Psoas muscle (tissue), 8 donors: ENCODE measurements around the gene USF2. TPM values are rescaled to one million over a fixed set of nuclear protein-coding genes. Genes with fewer than 3 reads are reported as not detected.

Source experiments
- ATAC-seq, 4 donors: fragments of 200-7000 bp; cut with Tn5 transposase; one replicate each; pipeline ENCODE4 v1.9.1; 2020; ENCODE audit warnings: moderate library complexity in 3 of 4, mild to moderate bottlenecking in 2 of 4
- DNase-seq, 2 donors: peaks; one replicate each; pipeline ENCODE4 v3.0.0-alpha.2; 2020
- H3K27ac ChIP-seq: fragments of 200-600 bp; one replicate; pipeline ENCODE4 v1.8.0; 2022
- H3K27me3 ChIP-seq, 3 donors: fragments of 200-600 bp in 1 of 3; one replicate each; pipeline versions ENCODE4 v1.6.1 to v1.8.0; 2013 to 2022; ENCODE audit warnings: low read length in 2 of 3, mild to moderate bottlenecking in 2 of 3, moderate library complexity in 1 of 3; ENCODE audit not compliant: insufficient read depth in 3 of 3
- H3K36me3 ChIP-seq, 2 donors: fragments of 200-600 bp in 1 of 2; one replicate each; pipeline versions ENCODE4 v1.6.1 to v1.8.0; 2013 to 2022; ENCODE audit warnings: low read depth in 1 of 2, mild to moderate bottlenecking in 1 of 2, moderate library complexity in 1 of 2; ENCODE audit not compliant: insufficient read depth in 1 of 2
- H3K4me1 ChIP-seq: fragments of 200-600 bp; one replicate; pipeline ENCODE4 v1.8.0; 2022
- H3K4me3 ChIP-seq: fragments of 200-600 bp; one replicate; pipeline ENCODE4 v1.8.0; 2022; ENCODE audit warnings: mild to moderate bottlenecking
- H3K9me3 ChIP-seq: fragments of 200-600 bp; one replicate; pipeline ENCODE4 v1.8.0; 2022
- CTCF ChIP-seq: fragments of 200-600 bp; IDR thresholded peaks from one replicate; pipeline ENCODE4 v1.8.0; 2022; ENCODE audit warnings: antibody characterized with exemption
- WGBS, 3 donors: extraction: QIAGEN DNeasy Blood & Tissue Kit; methylation state at CpG; one replicate each; pipeline versions ENCODE4 v1.1.6 to v1.1.7; 2013; 5-methylcytosine and 5-hydroxymethylcytosine counted together
- intact Hi-C, 2 donors: fragments of 100-400 bp; cut with DNase I; formaldehyde crosslinking; loops; one replicate each; pipeline versions ENCODE4 v1.11.0 to v1.14.2; 2022
- polyA plus RNA-seq, 3 donors: library from polyadenylated mRNA; stranded (reverse); fragments of 200-250 nt; gene quantifications; one replicate each; pipeline ENCODE4 v1.2.3, GENCODE V29; 2013
- total RNA-seq, 4 donors: library from RNA; stranded (reverse); fragmentation: NEBNext Ultra II Directional in 2 of 4; extraction: Animal tissue kit (Norgen Biotek cat#: 25700) in 2 of 4; gene quantifications; one replicate each; pipeline versions ENCODE4 v1.2.1 to v1.2.4, GENCODE V29; 2021 to 2023
- donor health status: healthy with polysubstance abuse.
- donor health status: DM: no; HTN: no; CAD: no; lungs with moderate emphysema.
- donor health status: Bipolar disorder and iron deficiency.
- donor health status: healthy.
- donor health status: DM: yes; HTN: yes; CAD: no.
- donor health status: DM: no; HTN: no; CAD: no.
- donor health status: DM: no; HTN: no; CAD: no.
- donor health status: DM: yes; HTN: yes; CAD: no.

Gene USF2
- total and polyA plus RNA-seq, 7 donors: 94.4 to 196 (median 179) TPM

- H3K27ac ChIP-seq: no peak overlapping the region
- 75 to 85% (median 79%) methylated on average over 9 of the region's 9 CpGs for WGBS, 3 donors
- no peaks in the 10 kb centered on the region for H3K36me3 ChIP-seq
- no peaks in the 10 kb centered on the region for H3K9me3 ChIP-seq
- H3K27me3 ChIP-seq: peaks cover 0 to 51% (median 2%) of the 10 kb centered on the region in 3 donors
- H3K4me1 ChIP-seq: no peaks in the 10 kb centered on the region
- no peak for TF ChIP-seq CTCF
- intact Hi-C loops: no loop called here
- DNase-seq (no peak), ATAC-seq (no peak)
- H3K4me3 ChIP-seq: no peak overlapping the region
These were observed 15.2 kb upstream of the USF2 start for GRCh38 chr19:35253316-35254286.

GRCh38 chr19:35254341-35255297 lies 14.1 kb upstream of the USF2 start:
- no peaks in the 10 kb centered on the region for H3K4me1 ChIP-seq
- ATAC-seq: no peak
- no peak overlapping the region for H3K4me3 ChIP-seq
- no peak overlapping the region for H3K27ac ChIP-seq
- no peak for DNase-seq
- H3K36me3 ChIP-seq: no peaks in the 10 kb centered on the region
- TF ChIP-seq CTCF: no peak
- WGBS, 3 donors: 81 to 86% (median 82%) methylated on average over 17 of the region's 17 CpGs
- peaks cover 0 to 42% (median 2%) of the 10 kb centered on the region in 3 donors for H3K27me3 ChIP-seq
- H3K9me3 ChIP-seq: no peaks in the 10 kb centered on the region
- intact Hi-C loops: no loop called here

GRCh38 chr19:35256566-35256965 lies 12.2 kb upstream of the USF2 start:
- Histone ChIP-seq H3K27ac (no peak overlapping the region), H3K27me3 (peaks cover 0 to 24% (median 2%) of the 10 kb centered on the region in 3 donors), H3K36me3 (no peaks in the 10 kb centered on the region), H3K4me1 (no peaks in the 10 kb centered on the region), H3K4me3 (no peak overlapping the region), H3K9me3 (no peaks in the 10 kb centered on the region)
- intact Hi-C loops: no loop called here
- no peak for TF ChIP-seq CTCF
- no peak for ATAC-seq
- WGBS, 3 donors: 46 to 55% (median 48%) methylated on average over 2 of the region's 2 CpGs
- DNase-seq: no peak

GRCh38 chr19:35257113-35257461 lies 11.7 kb upstream of the USF2 start:
- intact Hi-C loops: no loop called here
- ATAC-seq (no peak), DNase-seq (no peak)
- no peaks in the 10 kb centered on the region for H3K36me3 ChIP-seq
- 66 to 80% (median 69%) methylated on average over 9 of the region's 9 CpGs for WGBS, 3 donors
- no peak overlapping the region for H3K4me3 ChIP-seq
- H3K9me3 ChIP-seq: no peaks in the 10 kb centered on the region
- no peaks in the 10 kb centered on the region for H3K4me1 ChIP-seq
- H3K27ac ChIP-seq: no peak overlapping the region
- H3K27me3 ChIP-seq: peaks cover 0 to 24% (median 2%) of the 10 kb centered on the region in 3 donors
- no peak for TF ChIP-seq CTCF
